ENCODE results near the gene RAB11FIP4.

RAB11FIP4 gene

GRCh38 chr17:31461227-31461810 lies 69.8 kb downstream of the RAB11FIP4 start:
- no peak for FAIRE-seq

GRCh38 chr17:31462261-31462660 lies 70.8 kb downstream of the RAB11FIP4 start:
- no peak for FAIRE-seq

- no peak for FAIRE-seq
Observed at GRCh38 chr17:31466096-31466760, 74.8 kb downstream of the RAB11FIP4 start.

GRCh38 chr17:31467502-31468256 lies 76.2 kb downstream of the RAB11FIP4 start:
- FAIRE-seq: no peak

GRCh38 chr17:31469959-31470358 lies 78.5 kb downstream of the RAB11FIP4 start:
- no peak for FAIRE-seq

GRCh38 chr17:31470592-31470991 lies 79.1 kb downstream of the RAB11FIP4 start:
- FAIRE-seq: no peak

- FAIRE-seq: no peak
Observed at GRCh38 chr17:31472137-31472536, 80.7 kb downstream of the RAB11FIP4 start.

- no peak for FAIRE-seq
Observed at GRCh38 chr17:31475378-31476162, 84.1 kb downstream of the RAB11FIP4 start.

- no peak for FAIRE-seq
Observed at GRCh38 chr17:31476525-31477416, 85.3 kb downstream of the RAB11FIP4 start.

- no peak for FAIRE-seq
Observed at GRCh38 chr17:31477417-31478055, 86.1 kb downstream of the RAB11FIP4 start.

GRCh38 chr17:31479062-31479408 lies 87.6 kb downstream of the RAB11FIP4 start:
- FAIRE-seq: no peak

GRCh38 chr17:31479524-31479923 lies 88.0 kb downstream of the RAB11FIP4 start:
- FAIRE-seq: no peak

GRCh38 chr17:31480067-31480466 lies 88.6 kb downstream of the RAB11FIP4 start:
- no peak for FAIRE-seq

GRCh38 chr17:31480904-31481782 lies 89.7 kb downstream of the RAB11FIP4 start:
- FAIRE-seq: no peak

GRCh38 chr17:31481783-31482081 lies 90.3 kb downstream of the RAB11FIP4 start:
- FAIRE-seq: no peak

GRCh38 chr17:31484821-31485220 lies 93.3 kb downstream of the RAB11FIP4 start:
- FAIRE-seq: no peak

GRCh38 chr17:31486351-31487062 lies 95.0 kb downstream of the RAB11FIP4 start:
- FAIRE-seq: no peak

GRCh38 chr17:31487063-31487647 lies 95.7 kb downstream of the RAB11FIP4 start:
- no peak for FAIRE-seq

- FAIRE-seq: no peak
Observed at GRCh38 chr17:31487648-31488263, 96.3 kb downstream of the RAB11FIP4 start.
